ENCODE results near the gene CLPTM1L. TPM values are rescaled to one million over a fixed set of nuclear protein-coding genes. Genes with fewer than 3 reads are reported as not detected.
"Not testable (repeated sequence)": the region's sequence is repeated elsewhere in the genome, so short reads cannot be mapped to it uniquely, and the experiment has no call there.

CLPTM1L gene
- total RNA-seq, 1 experiment from 2014 or later: 146 TPM

DNA sequence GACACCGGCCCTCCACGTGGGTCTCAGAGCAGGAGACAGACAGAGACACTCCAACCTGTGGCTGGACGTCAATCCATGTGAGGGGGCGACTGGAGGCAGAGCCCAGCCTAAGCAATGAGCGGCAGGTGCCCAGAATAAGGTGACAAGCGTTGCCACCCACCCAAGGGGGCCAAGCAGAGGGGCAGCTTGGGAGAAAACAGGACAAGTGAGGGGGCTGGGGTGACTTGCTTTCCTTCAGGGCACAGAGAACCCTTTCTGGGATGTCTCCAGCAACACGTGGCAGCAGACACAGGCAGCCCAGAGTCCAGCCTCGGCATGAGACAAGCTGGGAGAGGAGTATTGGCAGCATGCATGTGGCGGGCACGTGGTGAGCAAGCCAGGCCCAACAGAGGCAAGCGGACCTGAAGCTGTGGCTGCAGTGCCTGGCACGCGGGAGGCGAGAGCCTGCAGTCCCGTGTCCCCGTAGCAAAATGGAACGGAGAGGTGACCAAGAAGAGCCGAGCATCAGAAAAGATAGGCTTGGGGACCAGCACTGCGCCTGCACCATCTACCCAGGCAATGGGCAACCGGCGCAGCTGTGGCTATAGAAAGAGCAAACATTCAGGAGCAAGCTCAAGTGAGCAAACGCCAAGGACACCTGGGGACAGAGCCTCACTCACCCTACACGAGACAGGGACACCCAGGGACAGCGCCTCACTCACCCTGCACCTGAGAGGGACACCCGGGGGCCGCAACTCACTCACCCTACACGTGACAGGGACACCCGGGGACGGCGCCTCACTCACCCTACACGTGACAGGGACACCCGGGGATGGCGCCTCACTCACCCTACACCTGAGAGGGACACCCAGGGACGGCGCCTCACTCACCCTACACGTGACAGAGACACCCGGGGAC lies 56.2 kb downstream of the CLPTM1L start:
- ChIA-PET POLR2A (ENCODE audit: low non-redundant PET) (no interaction called here), CTCF (no interaction called here)
- Histone ChIP-seq H3K27ac (ENCODE audit: low read depth, low read length, poor library complexity, severe bottlenecking) (no peak overlapping the region), H3K27me3 (replicated peaks; ENCODE audit: insufficient read depth, low read depth, low read length, poor library complexity) (no peaks in the 10 kb centered on the region), H3K9me3 (ENCODE audit: low read depth, low read length, poor library complexity, severe bottlenecking) (no peaks in the 10 kb centered on the region), H3K36me3 (ENCODE audit: insufficient read depth, low read length, poor library complexity, severe bottlenecking) (no peaks in the 10 kb centered on the region), H3K4me1 (ENCODE audit: insufficient read depth, low read length, poor library complexity, severe bottlenecking) (no peaks in the 10 kb centered on the region), H3K4me3 (ENCODE audit: low read depth, low read length, poor library complexity, severe bottlenecking) (no peak overlapping the region)
- no TSS peak for BruUV-seq (replicated peaks)
- DNase-seq (ENCODE audit: low spot score): no peak
- no peak for TF ChIP-seq EZH2 (IDR thresholded peaks at IDR 0.05; ENCODE audit: borderline replicate concordance, low read depth, low read length, poor library complexity, severe bottlenecking)
- TF ChIP-seq, protein P1, sequence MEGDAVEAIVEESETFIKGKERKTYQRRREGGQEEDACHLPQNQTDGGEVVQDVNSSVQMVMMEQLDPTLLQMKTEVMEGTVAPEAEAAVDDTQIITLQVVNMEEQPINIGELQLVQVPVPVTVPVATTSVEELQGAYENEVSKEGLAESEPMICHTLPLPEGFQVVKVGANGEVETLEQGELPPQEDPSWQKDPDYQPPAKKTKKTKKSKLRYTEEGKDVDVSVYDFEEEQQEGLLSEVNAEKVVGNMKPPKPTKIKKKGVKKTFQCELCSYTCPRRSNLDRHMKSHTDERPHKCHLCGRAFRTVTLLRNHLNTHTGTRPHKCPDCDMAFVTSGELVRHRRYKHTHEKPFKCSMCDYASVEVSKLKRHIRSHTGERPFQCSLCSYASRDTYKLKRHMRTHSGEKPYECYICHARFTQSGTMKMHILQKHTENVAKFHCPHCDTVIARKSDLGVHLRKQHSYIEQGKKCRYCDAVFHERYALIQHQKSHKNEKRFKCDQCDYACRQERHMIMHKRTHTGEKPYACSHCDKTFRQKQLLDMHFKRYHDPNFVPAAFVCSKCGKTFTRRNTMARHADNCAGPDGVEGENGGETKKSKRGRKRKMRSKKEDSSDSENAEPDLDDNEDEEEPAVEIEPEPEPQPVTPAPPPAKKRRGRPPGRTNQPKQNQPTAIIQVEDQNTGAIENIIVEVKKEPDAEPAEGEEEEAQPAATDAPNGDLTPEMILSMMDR (conservative IDR thresholded peaks at IDR 0.05; ENCODE audit: low read depth, low read length): no peak
- intact Hi-C loops (cut with micrococcal nuclease; ENCODE audit: unreplicated experiment): no loop called here

DNA sequence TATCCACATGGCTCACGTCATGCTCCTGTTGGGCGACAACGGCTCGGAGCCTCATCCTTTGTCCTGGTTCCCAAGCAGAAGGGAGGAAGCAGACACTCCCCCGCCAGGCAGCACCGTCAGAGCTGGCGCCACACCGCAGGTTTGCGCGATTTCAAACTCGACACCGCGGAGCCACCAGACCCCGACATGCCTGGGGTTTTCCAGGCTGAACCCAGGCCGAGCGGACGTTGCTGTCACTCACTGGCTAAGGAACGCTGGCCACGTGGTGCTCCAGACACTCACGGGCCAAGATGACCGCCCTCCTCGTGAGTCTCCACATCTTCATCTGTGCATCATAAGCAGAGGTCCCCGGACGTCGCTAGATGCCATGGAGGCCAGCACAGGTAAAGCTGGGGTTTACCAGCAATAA lies 59.0 kb downstream of the CLPTM1L start:
- no peak overlapping the region for H3K4me3 ChIP-seq (ENCODE audit: low read depth, low read length, poor library complexity, severe bottlenecking)
- POLR2A ChIA-PET (ENCODE audit: low non-redundant PET): no interaction called here

DNA sequence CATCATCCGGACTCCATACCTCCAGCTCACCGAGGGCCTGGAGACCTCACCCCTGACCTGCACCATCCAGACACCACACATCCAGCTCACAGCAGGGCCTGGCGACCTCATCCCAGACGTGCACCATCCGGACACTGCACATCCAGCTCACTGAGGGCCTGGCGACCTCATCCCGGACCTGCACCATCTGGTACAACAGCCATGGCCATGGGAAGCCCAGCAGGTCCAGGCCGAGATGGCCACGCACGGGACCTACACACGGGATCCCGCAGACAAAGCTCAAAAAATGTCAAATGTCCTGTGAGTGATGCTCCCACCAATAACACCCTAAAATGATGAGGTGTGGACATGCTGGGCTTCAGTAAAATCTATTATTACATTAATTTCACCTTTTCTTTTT lies 59.8 kb downstream of the CLPTM1L start:
- Histone ChIP-seq H3K4me1 (ENCODE audit: insufficient read depth, low read length, poor library complexity, severe bottlenecking) (no peaks in the 10 kb centered on the region), H3K4me3 (ENCODE audit: low read depth, low read length, poor library complexity, severe bottlenecking) (no peak overlapping the region), H3K27ac (ENCODE audit: low read depth, low read length, poor library complexity, severe bottlenecking) (no peak overlapping the region), H3K27me3 (replicated peaks; ENCODE audit: insufficient read depth, low read depth, low read length, poor library complexity) (no peaks in the 10 kb centered on the region), H3K9me3 (ENCODE audit: low read depth, low read length, poor library complexity, severe bottlenecking) (no peaks in the 10 kb centered on the region), H3K36me3 (ENCODE audit: insufficient read depth, low read length, poor library complexity, severe bottlenecking) (no peaks in the 10 kb centered on the region)
- POLR2A ChIA-PET (ENCODE audit: low non-redundant PET): no interaction called here
- no peak for DNase-seq (ENCODE audit: low spot score)
- BruUV-seq (replicated peaks): no TSS peak
- TF ChIP-seq, protein P1 (conservative IDR thresholded peaks at IDR 0.05; ENCODE audit: low read depth, low read length): no peak
- TF ChIP-seq EZH2 (IDR thresholded peaks at IDR 0.05; ENCODE audit: borderline replicate concordance, low read depth, low read length, poor library complexity, severe bottlenecking): no peak
- CTCF ChIA-PET: no interaction called here
- intact Hi-C loops (cut with micrococcal nuclease; ENCODE audit: unreplicated experiment): no loop called here

More for the DNA sequence above, 59.0 kb downstream of the CLPTM1L start:
- H3K36me3 ChIP-seq (ENCODE audit: insufficient read depth, low read length, poor library complexity, severe bottlenecking): no peaks in the 10 kb centered on the region
- no peaks in the 10 kb centered on the region for H3K4me1 ChIP-seq (ENCODE audit: insufficient read depth, low read length, poor library complexity, severe bottlenecking)
- BruUV-seq (replicated peaks): no TSS peak
- no peaks in the 10 kb centered on the region for H3K9me3 ChIP-seq (ENCODE audit: low read depth, low read length, poor library complexity, severe bottlenecking)
- no peak for DNase-seq (ENCODE audit: low spot score)
- H3K27me3 ChIP-seq (replicated peaks; ENCODE audit: insufficient read depth, low read depth, low read length, poor library complexity): no peaks in the 10 kb centered on the region
- intact Hi-C loops (cut with micrococcal nuclease; ENCODE audit: unreplicated experiment): no loop called here
- H3K27ac ChIP-seq (ENCODE audit: low read depth, low read length, poor library complexity, severe bottlenecking): no peak overlapping the region
- CTCF ChIA-PET: no interaction called here
- TF ChIP-seq EZH2 (IDR thresholded peaks at IDR 0.05; ENCODE audit: borderline replicate concordance, low read depth, low read length, poor library complexity, severe bottlenecking): no peak
- TF ChIP-seq, protein P1 (conservative IDR thresholded peaks at IDR 0.05; ENCODE audit: low read depth, low read length): no peak

DNA sequence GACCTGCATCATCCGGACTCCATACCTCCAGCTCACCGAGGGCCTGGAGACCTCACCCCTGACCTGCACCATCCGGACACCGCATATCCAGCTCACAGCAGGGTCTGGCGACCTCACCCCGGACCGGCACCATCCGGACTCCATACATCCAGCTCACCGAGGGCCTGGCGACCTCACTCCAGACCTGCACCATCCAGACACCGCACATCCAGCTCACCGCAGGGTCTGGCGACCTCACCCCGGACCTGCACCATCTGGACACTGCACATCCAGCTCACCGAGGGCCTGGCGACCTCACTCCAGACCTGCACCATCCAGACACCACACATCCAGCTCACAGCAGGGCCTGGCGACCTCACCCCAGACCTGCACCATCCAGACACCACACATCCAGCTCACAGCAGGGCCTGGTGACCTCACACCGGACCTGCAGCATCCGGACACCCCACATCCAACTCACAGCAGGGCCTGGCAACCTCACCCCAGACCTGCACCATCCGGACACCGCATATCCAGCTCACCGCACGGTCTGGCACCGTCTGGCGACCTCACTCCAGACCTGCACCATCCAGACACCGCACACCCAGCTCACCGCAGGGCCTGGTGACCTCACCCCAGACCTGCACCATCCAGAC lies 60.4 kb downstream of the CLPTM1L start:
- CTCF ChIA-PET; H3K4me1 ChIP-seq (ENCODE audit: insufficient read depth, low read length, poor library complexity, severe bottlenecking); DNase-seq (ENCODE audit: low spot score); H3K9me3 ChIP-seq (ENCODE audit: low read depth, low read length, poor library complexity, severe bottlenecking); POLR2A ChIA-PET (ENCODE audit: low non-redundant PET); H3K27ac ChIP-seq (ENCODE audit: low read depth, low read length, poor library complexity, severe bottlenecking); H3K36me3 ChIP-seq (ENCODE audit: insufficient read depth, low read length, poor library complexity, severe bottlenecking); H3K27me3 ChIP-seq (replicated peaks; ENCODE audit: insufficient read depth, low read depth, low read length, poor library complexity); BruUV-seq (replicated peaks); H3K4me3 ChIP-seq (ENCODE audit: low read depth, low read length, poor library complexity, severe bottlenecking); intact Hi-C loops (cut with micrococcal nuclease; ENCODE audit: unreplicated experiment): not testable (repeated sequence)

DNA sequence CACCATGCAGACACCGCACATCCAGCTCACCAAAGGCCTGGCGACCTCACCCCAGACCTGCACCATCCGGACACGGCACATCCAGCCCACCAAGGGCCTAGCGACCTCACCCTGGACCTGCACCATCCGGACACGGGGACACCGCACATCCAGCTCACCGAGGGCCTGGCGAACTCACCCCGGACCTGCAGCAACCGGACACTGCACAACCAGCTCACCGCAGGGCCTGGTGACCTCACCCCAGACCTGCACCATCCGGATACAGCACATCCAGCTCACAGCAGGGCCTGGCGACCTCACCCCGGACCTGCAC lies 61.2 kb downstream of the CLPTM1L start:
- intact Hi-C loops (cut with micrococcal nuclease; ENCODE audit: unreplicated experiment); H3K4me1 ChIP-seq (ENCODE audit: insufficient read depth, low read length, poor library complexity, severe bottlenecking); H3K27ac ChIP-seq (ENCODE audit: low read depth, low read length, poor library complexity, severe bottlenecking); H3K9me3 ChIP-seq (ENCODE audit: low read depth, low read length, poor library complexity, severe bottlenecking); POLR2A ChIA-PET (ENCODE audit: low non-redundant PET); H3K27me3 ChIP-seq (replicated peaks; ENCODE audit: insufficient read depth, low read depth, low read length, poor library complexity); CTCF ChIA-PET; BruUV-seq (replicated peaks); H3K4me3 ChIP-seq (ENCODE audit: low read depth, low read length, poor library complexity, severe bottlenecking); DNase-seq (ENCODE audit: low spot score); H3K36me3 ChIP-seq (ENCODE audit: insufficient read depth, low read length, poor library complexity, severe bottlenecking): not testable (repeated sequence)

All from A673 (cell line).